ENCODE data around the gene FXYD5. TPM values are rescaled to one million over a fixed set of nuclear protein-coding genes. Genes with fewer than 3 reads are reported as not detected.

Gene FXYD5
- total RNA-seq, 1 donor from 2014 or later: 135 TPM

DNA sequence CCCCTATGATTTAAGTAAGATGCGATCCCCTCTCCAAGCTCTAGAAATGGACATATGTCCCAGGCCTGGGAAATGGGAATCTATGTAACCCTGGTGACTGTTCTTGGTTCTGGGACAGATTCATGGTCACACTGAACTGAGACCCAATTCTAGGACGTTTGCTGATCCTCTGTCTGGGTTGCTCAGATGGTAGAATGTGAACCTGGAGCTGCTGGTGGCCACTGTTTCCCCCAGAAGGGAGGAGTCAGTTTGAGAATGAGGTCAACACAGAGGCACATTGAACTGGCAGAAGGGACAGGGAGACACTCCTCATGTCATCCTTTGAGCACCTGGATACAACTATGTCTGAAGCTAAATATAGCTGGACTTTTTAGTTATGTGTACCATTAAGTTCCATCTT, 44.9 kb downstream of the FXYD5 start:
- no peak overlapping the region for H3K4me3 ChIP-seq (ENCODE audit: low read depth, low read length)
- TF ChIP-seq, protein P1, sequence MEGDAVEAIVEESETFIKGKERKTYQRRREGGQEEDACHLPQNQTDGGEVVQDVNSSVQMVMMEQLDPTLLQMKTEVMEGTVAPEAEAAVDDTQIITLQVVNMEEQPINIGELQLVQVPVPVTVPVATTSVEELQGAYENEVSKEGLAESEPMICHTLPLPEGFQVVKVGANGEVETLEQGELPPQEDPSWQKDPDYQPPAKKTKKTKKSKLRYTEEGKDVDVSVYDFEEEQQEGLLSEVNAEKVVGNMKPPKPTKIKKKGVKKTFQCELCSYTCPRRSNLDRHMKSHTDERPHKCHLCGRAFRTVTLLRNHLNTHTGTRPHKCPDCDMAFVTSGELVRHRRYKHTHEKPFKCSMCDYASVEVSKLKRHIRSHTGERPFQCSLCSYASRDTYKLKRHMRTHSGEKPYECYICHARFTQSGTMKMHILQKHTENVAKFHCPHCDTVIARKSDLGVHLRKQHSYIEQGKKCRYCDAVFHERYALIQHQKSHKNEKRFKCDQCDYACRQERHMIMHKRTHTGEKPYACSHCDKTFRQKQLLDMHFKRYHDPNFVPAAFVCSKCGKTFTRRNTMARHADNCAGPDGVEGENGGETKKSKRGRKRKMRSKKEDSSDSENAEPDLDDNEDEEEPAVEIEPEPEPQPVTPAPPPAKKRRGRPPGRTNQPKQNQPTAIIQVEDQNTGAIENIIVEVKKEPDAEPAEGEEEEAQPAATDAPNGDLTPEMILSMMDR (IDR thresholded peaks at IDR 0.05; ENCODE audit: insufficient read depth, low read length, poor library complexity, severe bottlenecking): no peak
- DNase-seq (ENCODE audit: low read depth): no peak
- no peaks in the 10 kb centered on the region for H3K36me3 ChIP-seq (ENCODE audit: control insufficient read depth, insufficient read depth, low read length)
- H3K27me3 ChIP-seq (ENCODE audit: control insufficient read depth, insufficient read depth, low read length): peaks cover 6% of the 10 kb centered on the region

DNA sequence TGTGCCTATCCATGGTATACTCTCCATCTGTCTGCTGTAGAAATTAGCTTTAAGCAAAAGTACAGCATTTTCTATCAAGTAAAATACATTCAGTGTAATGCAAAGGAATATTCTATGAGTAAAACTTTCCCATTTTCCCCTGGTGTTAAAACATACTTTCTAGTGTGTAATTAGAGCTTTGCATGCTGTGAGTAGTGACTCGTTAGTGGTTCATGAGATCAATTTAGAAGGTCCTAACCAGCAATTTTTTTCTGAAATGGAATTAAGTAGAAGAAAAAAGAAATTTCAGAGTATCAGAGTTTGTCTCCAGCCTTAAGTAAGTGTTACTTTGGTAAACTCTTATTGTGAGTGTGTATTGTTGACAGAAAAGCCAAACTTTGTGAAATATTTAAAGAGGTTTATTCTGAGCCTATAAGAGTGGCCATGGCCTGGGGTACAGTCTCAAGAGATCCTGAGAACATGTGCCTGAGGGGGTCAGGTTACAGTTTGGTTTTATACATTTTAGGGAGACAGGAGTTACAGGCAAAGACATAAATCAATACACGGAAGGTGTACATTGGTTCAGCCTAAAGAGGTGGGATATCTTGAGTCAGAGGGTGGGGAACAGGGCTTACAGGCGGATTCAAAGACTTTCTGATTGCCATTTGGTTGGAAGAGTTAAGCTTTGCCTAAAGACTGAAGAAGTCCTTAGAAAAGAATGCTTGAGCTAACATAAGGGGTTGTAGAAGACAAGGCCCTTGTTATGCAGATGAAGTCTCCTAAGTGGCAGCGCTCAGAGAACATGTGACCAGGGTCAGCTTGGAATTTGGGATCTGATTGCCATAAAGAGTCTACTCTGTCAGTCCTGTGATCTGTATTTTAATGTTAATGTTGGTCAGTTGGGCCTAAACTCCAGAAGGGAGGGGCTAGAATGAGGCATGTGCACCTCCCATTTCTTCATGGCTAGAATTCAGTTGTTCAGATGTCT, 48.5 kb downstream of the FXYD5 start:
- TF ChIP-seq, protein P1 (IDR thresholded peaks at IDR 0.05; ENCODE audit: insufficient read depth, low read length, poor library complexity, severe bottlenecking): no peak
- Histone ChIP-seq H3K36me3 (ENCODE audit: control insufficient read depth, insufficient read depth, low read length) (no peaks in the 10 kb centered on the region), H3K4me3 (ENCODE audit: low read depth, low read length) (no peak overlapping the region), H3K27me3 (ENCODE audit: control insufficient read depth, insufficient read depth, low read length) (peaks cover 8% of the 10 kb centered on the region)
- DNase-seq (ENCODE audit: low read depth): no peak

DNA sequence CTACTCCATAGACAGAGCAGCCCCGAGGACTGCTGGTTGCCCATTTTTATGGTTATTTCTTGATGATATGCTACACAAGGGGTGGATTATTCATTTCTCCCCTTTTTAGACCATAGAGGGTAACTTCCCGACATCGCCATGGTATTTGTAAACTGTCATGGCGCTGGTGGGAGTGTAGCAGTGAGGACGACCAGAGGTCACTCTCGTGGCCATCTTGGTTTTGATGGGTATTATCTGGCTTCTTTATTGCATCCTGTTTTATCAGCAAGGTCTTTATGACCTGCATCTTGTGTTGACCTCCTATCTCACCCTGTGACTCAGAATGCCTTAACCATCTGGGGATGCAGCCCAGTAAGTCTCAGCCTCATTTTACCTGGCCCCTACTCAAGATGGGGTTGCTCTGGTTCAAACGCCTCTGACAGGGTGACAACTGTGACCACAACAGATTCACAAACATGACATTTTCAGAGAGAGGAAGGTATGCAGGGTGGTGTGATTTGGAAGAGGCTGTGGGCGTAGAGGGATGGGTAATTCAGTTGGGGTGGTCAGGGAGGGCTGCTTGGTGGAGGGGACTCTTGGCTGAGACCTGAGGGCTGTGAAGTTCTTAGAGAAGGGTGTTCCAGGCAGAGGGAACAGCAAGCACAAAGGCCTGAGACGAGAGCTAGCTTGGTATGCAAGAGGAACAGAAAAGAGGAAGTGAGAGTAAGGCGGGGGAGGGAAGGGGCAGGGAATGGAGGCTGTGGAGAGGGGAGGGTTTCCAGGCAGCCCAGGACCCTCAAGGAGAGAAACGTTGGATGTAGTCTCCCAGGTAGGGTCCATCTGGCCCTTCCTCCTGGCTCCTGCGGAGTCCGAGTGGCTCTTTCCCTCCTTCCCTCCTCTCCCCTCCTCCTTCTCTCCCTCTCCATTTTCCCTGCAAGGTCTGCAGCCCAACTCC, 50.5 kb downstream of the FXYD5 start:
- Histone ChIP-seq H3K27me3 (ENCODE audit: control insufficient read depth, insufficient read depth, low read length) (peaks cover 8% of the 10 kb centered on the region), H3K36me3 (ENCODE audit: control insufficient read depth, insufficient read depth, low read length) (no peaks in the 10 kb centered on the region), H3K4me3 (ENCODE audit: low read depth, low read length) (no peak overlapping the region)
- DNase-seq (ENCODE audit: low read depth): no peak
- TF ChIP-seq, protein P1 (IDR thresholded peaks at IDR 0.05; ENCODE audit: insufficient read depth, low read length, poor library complexity, severe bottlenecking): no peak

DNA sequence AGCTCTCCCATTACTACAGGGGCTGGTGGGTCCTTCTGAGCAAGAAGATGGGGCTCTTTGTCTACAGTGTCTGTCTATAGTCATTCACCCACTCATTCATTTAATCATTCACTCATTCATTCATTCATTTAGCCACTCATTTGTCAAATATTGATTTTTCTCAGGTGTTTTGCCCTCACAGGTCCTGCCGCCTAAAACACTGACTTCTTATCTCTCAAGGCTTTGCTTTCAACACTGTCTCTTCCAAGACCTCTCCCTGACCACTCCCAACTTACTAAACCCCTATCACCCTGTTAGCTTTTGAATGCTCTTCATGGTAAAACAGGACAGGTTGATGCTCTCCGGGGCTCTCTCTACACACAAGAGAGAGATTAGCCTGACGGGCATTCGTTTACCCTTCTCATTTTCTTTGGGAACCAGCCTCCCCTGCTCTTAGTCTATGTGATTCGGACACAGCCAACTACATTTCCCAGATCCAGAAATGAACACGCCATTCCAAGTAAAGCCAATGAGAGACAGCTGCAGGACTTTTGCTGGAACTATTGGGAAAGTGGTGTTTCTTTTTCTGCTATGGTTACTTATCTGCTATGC, 51.3 kb downstream of the FXYD5 start:
- H3K4me3 ChIP-seq (ENCODE audit: low read depth, low read length): no peak overlapping the region
- H3K27me3 ChIP-seq (ENCODE audit: control insufficient read depth, insufficient read depth, low read length): peaks cover 5% of the 10 kb centered on the region
- H3K36me3 ChIP-seq (ENCODE audit: control insufficient read depth, insufficient read depth, low read length): no peaks in the 10 kb centered on the region
- DNase-seq (ENCODE audit: low read depth): no peak
- TF ChIP-seq, protein P1 (IDR thresholded peaks at IDR 0.05; ENCODE audit: insufficient read depth, low read length, poor library complexity, severe bottlenecking): no peak

DNA sequence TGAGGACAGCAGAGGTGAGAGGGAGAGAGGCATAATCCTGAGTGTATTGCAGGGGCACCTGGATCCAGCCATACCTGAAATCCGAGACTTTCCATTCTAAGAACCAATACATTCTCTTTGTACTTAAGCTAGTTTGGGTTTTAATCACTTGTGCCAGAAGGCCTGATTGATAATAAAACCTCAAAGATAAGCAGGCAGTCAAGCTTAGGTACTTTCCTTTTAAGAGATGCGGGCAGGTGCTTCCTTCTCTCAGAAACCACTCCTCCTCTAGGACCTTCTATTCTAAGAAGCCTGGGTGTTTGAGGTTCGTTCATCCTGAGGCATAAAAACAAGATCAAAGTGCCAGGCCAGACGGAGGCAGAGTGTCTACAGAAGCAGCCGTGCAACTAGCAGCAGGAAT, 51.8 kb downstream of the FXYD5 start:
- no peak for DNase-seq (ENCODE audit: low read depth)
- TF ChIP-seq, protein P1 (IDR thresholded peaks at IDR 0.05; ENCODE audit: insufficient read depth, low read length, poor library complexity, severe bottlenecking): no peak
- H3K4me3 ChIP-seq (ENCODE audit: low read depth, low read length): no peak overlapping the region
- H3K36me3 ChIP-seq (ENCODE audit: control insufficient read depth, insufficient read depth, low read length): no peaks in the 10 kb centered on the region
- peaks cover 2% of the 10 kb centered on the region for H3K27me3 ChIP-seq (ENCODE audit: control insufficient read depth, insufficient read depth, low read length)
